ENCODE measurements around the gene PPIP5K2. TPM values are rescaled to one million over a fixed set of nuclear protein-coding genes. Genes with fewer than 3 reads are reported as not detected.
"Not testable (repeated sequence)": the region's sequence is repeated elsewhere in the genome, so short reads cannot be mapped to it uniquely, and the experiment has no call there.

The PPIP5K2 gene
- total RNA-seq, 1 donor from 2014 or later = 44.1 TPM

- no peak overlapping the region for H3K4me3 Mint-ChIP-seq (ENCODE audit: low read depth)
- peaks cover 40% of the 10 kb centered on the region for H3K36me3 Mint-ChIP-seq (ENCODE audit: low read depth)
- peaks cover 12% of the 10 kb centered on the region for H3K4me1 Mint-ChIP-seq (ENCODE audit: low read depth)
- H3K27me3 Mint-ChIP-seq (ENCODE audit: low read depth) = no peaks in the 10 kb centered on the region
- intact Hi-C loops (cut with micrococcal nuclease) = no loop called here
- H3K27ac Mint-ChIP-seq = no peak overlapping the region
- DNase-seq (ENCODE audit: low spot score) = no peak
- no peaks in the 10 kb centered on the region for H3K9me3 Mint-ChIP-seq
Observed at GRCh38 chr5:103186152-103186551, 66.1 kb downstream of the PPIP5K2 start.

GRCh38 chr5:103188436-103188835 lies 68.3 kb downstream of the PPIP5K2 start:
- Mint-ChIP-seq H3K4me3 (ENCODE audit: low read depth) (no peak overlapping the region), H3K36me3 (ENCODE audit: low read depth) (peaks cover 32% of the 10 kb centered on the region), H3K27me3 (ENCODE audit: low read depth) (no peaks in the 10 kb centered on the region), H3K9me3 (no peaks in the 10 kb centered on the region), H3K4me1 (ENCODE audit: low read depth) (peaks cover 12% of the 10 kb centered on the region), H3K27ac (peak overlapping the region; percentile 5)
- intact Hi-C loops (cut with micrococcal nuclease) = no loop called here
- DNase-seq (ENCODE audit: low spot score) = no peak

DNA sequence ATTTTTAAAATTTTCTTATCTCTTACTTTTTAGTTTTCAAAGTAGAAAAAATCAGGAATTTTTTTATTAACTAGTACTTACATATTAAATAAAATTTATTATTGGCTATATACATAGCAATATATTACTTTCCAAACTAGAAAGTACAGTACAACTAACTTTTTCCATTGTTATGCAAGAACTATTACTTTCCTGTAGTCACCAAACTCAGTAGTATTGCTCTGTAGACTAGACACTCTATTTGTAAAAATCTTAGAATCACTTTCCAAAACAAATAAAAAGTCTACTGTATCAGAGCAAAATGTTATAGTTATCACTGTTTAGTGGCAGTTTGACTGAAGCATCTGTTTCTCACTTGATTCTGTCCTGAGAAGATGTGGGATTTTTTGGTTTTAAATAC lies 83.1 kb downstream of the PPIP5K2 start:
- Mint-ChIP-seq H3K36me3 (ENCODE audit: low read depth) (peaks cover 71% of the 10 kb centered on the region), H3K4me3 (ENCODE audit: low read depth) (no peak overlapping the region), H3K27me3 (ENCODE audit: low read depth) (no peaks in the 10 kb centered on the region), H3K27ac (no peak overlapping the region), H3K9me3 (peaks cover 13% of the 10 kb centered on the region), H3K4me1 (ENCODE audit: low read depth) (peaks cover 20% of the 10 kb centered on the region)
- no peak for DNase-seq (ENCODE audit: low spot score)
- intact Hi-C loops (cut with micrococcal nuclease) = no loop called here

GRCh38 chr5:103204990-103205389 lies 84.9 kb downstream of the PPIP5K2 start:
- DNase-seq (ENCODE audit: low spot score); H3K27me3 Mint-ChIP-seq (ENCODE audit: low read depth); H3K4me3 Mint-ChIP-seq (ENCODE audit: low read depth); H3K9me3 Mint-ChIP-seq; H3K27ac Mint-ChIP-seq; intact Hi-C loops (cut with micrococcal nuclease): not testable (repeated sequence)
- Mint-ChIP-seq H3K4me1 (ENCODE audit: low read depth) (peaks cover 17% of the 10 kb centered on the region), H3K36me3 (ENCODE audit: low read depth) (peaks cover 57% of the 10 kb centered on the region)

- H3K36me3 Mint-ChIP-seq (ENCODE audit: low read depth) = peaks cover 46% of the 10 kb centered on the region
- H3K27me3 Mint-ChIP-seq (ENCODE audit: low read depth) = no peaks in the 10 kb centered on the region
- intact Hi-C loops (cut with micrococcal nuclease) = no loop called here
- H3K9me3 Mint-ChIP-seq = no peaks in the 10 kb centered on the region
- DNase-seq (ENCODE audit: low spot score) = no peak
- H3K4me1 Mint-ChIP-seq (ENCODE audit: low read depth) = peaks cover 16% of the 10 kb centered on the region
- H3K4me3 Mint-ChIP-seq (ENCODE audit: low read depth) = no peak overlapping the region
- H3K27ac Mint-ChIP-seq = no peak overlapping the region
Observed at GRCh38 chr5:103205991-103206700, 86.0 kb downstream of the PPIP5K2 start.

DNA sequence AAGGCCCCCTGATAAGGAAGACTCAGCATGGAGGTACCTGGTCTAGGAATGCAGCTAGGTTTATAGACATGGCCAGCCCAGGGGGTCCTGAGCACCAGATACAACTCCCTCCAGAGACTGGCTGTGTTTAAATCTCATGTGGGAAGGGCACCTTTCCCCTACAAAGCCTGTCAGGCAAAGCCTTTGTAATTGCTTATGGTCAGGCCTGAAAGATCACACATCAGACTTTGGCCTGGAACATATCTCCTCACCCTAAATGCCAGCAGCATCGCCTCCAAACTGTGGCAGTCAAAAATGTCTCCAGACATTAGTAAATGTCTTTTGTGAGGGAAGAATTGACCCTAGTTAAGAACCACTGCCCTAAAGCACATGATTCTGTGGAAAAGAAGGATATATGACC lies 86.9 kb downstream of the PPIP5K2 start:
- no peaks in the 10 kb centered on the region for H3K9me3 Mint-ChIP-seq
- no peak overlapping the region for H3K27ac Mint-ChIP-seq
- no peak overlapping the region for H3K4me3 Mint-ChIP-seq (ENCODE audit: low read depth)
- H3K36me3 Mint-ChIP-seq (ENCODE audit: low read depth) = peaks cover 40% of the 10 kb centered on the region
- intact Hi-C loops (cut with micrococcal nuclease) = no loop called here
- H3K4me1 Mint-ChIP-seq (ENCODE audit: low read depth) = peaks cover 23% of the 10 kb centered on the region
- no peak for DNase-seq (ENCODE audit: low spot score)
- no peaks in the 10 kb centered on the region for H3K27me3 Mint-ChIP-seq (ENCODE audit: low read depth)

- DNase-seq (ENCODE audit: low spot score) = no peak
- H3K9me3 Mint-ChIP-seq = no peaks in the 10 kb centered on the region
- intact Hi-C loops (cut with micrococcal nuclease) = no loop called here
- H3K27ac Mint-ChIP-seq = peak overlapping the region; percentile 72
- H3K36me3 Mint-ChIP-seq (ENCODE audit: low read depth) = peaks cover 41% of the 10 kb centered on the region
- no peaks in the 10 kb centered on the region for H3K27me3 Mint-ChIP-seq (ENCODE audit: low read depth)
- H3K4me3 Mint-ChIP-seq (ENCODE audit: low read depth) = no peak overlapping the region
- H3K4me1 Mint-ChIP-seq (ENCODE audit: low read depth) = peaks cover 27% of the 10 kb centered on the region
Observed at GRCh38 chr5:103207653-103208052, 87.6 kb downstream of the PPIP5K2 start.

GRCh38 chr5:103208460-103208859 lies 88.4 kb downstream of the PPIP5K2 start:
- H3K4me3 Mint-ChIP-seq (ENCODE audit: low read depth) = no peak overlapping the region
- intact Hi-C loops (cut with micrococcal nuclease) = no loop called here
- H3K27me3 Mint-ChIP-seq (ENCODE audit: low read depth) = no peaks in the 10 kb centered on the region
- peak overlapping the region; percentile 2 for H3K27ac Mint-ChIP-seq
- H3K9me3 Mint-ChIP-seq = no peaks in the 10 kb centered on the region
- H3K36me3 Mint-ChIP-seq (ENCODE audit: low read depth) = peaks cover 38% of the 10 kb centered on the region
- H3K4me1 Mint-ChIP-seq (ENCODE audit: low read depth) = peaks cover 27% of the 10 kb centered on the region
- DNase-seq (ENCODE audit: low spot score) = no peak

DNA sequence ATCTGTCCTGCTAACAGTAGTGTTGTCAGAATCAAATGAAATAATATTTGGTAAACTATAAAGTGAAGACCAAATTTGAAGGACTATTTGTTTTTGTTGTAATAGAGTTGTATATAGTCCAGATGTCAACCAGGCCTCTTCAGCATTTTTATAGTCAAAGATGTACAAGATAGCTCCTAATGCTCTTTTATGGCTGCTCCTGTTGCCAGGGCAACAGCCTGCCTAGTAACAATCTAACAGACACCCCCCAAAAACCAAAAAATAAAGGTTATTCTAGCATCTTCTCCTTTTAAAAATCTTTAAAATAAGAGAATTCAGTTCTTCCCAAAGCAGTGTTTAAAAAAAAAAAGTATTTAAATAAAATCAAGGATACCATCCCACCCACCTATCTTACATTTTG lies 89.0 kb downstream of the PPIP5K2 start:
- H3K9me3 Mint-ChIP-seq = no peaks in the 10 kb centered on the region
- H3K4me3 Mint-ChIP-seq (ENCODE audit: low read depth) = no peak overlapping the region
- intact Hi-C loops (cut with micrococcal nuclease) = no loop called here
- H3K36me3 Mint-ChIP-seq (ENCODE audit: low read depth) = peaks cover 32% of the 10 kb centered on the region
- H3K27me3 Mint-ChIP-seq (ENCODE audit: low read depth) = no peaks in the 10 kb centered on the region
- no peak overlapping the region for H3K27ac Mint-ChIP-seq
- DNase-seq (ENCODE audit: low spot score) = no peak
- peaks cover 27% of the 10 kb centered on the region for H3K4me1 Mint-ChIP-seq (ENCODE audit: low read depth)

DNA sequence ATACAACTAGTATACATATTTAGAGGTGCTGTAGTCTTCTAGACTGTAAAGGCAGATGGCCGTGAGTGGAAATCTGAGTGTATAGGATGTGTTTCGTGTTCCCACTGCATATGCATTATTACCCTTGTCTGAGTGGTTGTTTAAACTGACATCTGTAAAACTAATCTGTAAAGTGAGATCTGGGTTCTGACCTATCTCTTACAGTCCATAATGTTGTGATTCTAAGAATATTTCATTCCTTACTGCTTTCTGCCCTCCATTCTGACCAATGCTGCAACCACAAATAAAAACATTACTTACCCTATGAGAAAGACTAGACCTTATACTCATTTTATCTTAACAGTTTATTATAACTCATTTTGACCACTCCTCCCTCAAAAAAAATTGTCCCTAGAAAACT lies 90.9 kb downstream of the PPIP5K2 start:
- no peaks in the 10 kb centered on the region for H3K9me3 Mint-ChIP-seq
- DNase-seq (ENCODE audit: low spot score) = no peak
- H3K27ac Mint-ChIP-seq = no peak overlapping the region
- intact Hi-C loops (cut with micrococcal nuclease) = no loop called here
- H3K27me3 Mint-ChIP-seq (ENCODE audit: low read depth) = no peaks in the 10 kb centered on the region
- H3K4me1 Mint-ChIP-seq (ENCODE audit: low read depth) = peaks cover 27% of the 10 kb centered on the region
- peaks cover 22% of the 10 kb centered on the region for H3K36me3 Mint-ChIP-seq (ENCODE audit: low read depth)
- H3K4me3 Mint-ChIP-seq (ENCODE audit: low read depth) = no peak overlapping the region

DNA sequence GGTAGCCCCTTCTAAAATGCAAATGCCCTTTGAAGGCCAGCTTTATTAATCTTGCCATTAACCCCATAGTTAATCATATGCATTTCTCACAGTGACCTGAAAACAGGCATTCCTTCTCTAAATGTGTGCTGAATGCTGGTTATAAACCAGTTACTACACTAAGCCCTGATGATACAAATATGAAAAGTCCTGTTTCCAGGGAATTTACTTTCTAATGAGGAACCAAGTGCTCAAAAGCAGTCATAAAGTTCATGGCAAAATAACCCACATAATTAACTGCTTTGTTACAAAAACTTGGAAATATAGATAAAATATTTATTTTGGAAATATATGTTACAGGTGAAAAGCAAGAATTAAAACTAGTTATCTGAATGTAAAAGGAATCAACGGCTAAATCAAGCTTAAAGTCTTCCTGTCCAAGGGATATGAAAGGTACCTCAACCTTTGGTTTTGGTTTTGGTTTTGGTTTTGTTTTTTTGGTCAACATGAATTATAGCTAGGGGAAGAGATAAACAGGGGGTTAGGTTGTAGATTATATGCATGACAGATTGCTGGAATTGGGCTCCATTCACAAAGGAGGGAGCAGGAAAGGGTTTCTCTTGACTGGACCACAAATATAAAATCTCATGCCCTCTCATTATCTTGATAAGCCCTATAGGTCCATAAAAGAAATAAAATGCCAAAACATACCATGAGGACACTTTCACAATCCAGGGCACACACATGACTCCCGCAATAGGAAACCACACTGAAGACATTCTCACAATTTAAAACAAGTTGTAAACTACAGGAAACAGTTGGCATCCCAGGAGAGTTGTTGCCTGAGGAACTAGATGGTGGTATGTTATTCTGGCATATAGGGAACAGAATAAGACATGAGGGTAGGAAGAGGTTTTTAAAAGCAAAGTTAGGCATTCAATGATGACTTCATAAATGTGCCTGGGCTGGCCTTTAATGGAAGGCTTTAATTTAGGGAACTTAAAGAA lies 91.8 kb downstream of the PPIP5K2 start:
- Mint-ChIP-seq H3K27ac (peak overlapping the region; percentile 21), H3K9me3 (no peaks in the 10 kb centered on the region), H3K27me3 (ENCODE audit: low read depth) (no peaks in the 10 kb centered on the region), H3K4me3 (ENCODE audit: low read depth) (no peak overlapping the region), H3K36me3 (ENCODE audit: low read depth) (peaks cover 14% of the 10 kb centered on the region), H3K4me1 (ENCODE audit: low read depth) (peaks cover 29% of the 10 kb centered on the region)
- intact Hi-C loops (cut with micrococcal nuclease) = no loop called here
- DNase-seq (ENCODE audit: low spot score) = no peak

DNA sequence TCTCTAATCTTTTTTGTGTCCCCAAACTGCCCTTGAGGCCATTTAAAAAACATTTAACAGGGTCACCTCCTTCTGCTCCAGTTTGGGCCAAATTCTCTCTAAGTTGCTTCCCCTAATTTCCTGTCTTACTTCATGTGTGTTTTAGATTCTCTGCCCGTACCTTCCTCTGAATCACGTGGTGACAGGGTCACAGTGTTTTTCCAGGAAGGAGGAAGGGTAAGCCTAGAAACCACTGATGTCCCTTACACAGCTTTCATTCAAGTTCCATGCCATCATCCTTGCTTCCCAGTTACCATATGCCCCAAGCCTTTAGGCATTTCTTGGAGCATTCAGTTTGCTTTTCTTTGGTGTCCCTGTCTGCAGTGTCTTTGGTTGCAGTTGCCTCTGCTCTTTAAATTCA lies 96.0 kb downstream of the PPIP5K2 start:
- DNase-seq (ENCODE audit: low spot score) = no peak
- peaks cover 15% of the 10 kb centered on the region for H3K4me1 Mint-ChIP-seq (ENCODE audit: low read depth)
- peak overlapping the region; percentile 45 for H3K27ac Mint-ChIP-seq
- no peaks in the 10 kb centered on the region for H3K9me3 Mint-ChIP-seq
- H3K27me3 Mint-ChIP-seq (ENCODE audit: low read depth) = no peaks in the 10 kb centered on the region
- no peak overlapping the region for H3K4me3 Mint-ChIP-seq (ENCODE audit: low read depth)
- intact Hi-C loops (cut with micrococcal nuclease) = no loop called here
- H3K36me3 Mint-ChIP-seq (ENCODE audit: low read depth) = peaks cover 10% of the 10 kb centered on the region

- H3K27ac Mint-ChIP-seq = no peak overlapping the region
- H3K9me3 Mint-ChIP-seq = no peaks in the 10 kb centered on the region
- H3K4me3 Mint-ChIP-seq (ENCODE audit: low read depth) = no peak overlapping the region
- peaks cover 10% of the 10 kb centered on the region for H3K4me1 Mint-ChIP-seq (ENCODE audit: low read depth)
- H3K27me3 Mint-ChIP-seq (ENCODE audit: low read depth) = no peaks in the 10 kb centered on the region
- H3K36me3 Mint-ChIP-seq (ENCODE audit: low read depth) = peaks cover 10% of the 10 kb centered on the region
- intact Hi-C loops (cut with micrococcal nuclease) = no loop called here
- no peak for DNase-seq (ENCODE audit: low spot score)
Observed at GRCh38 chr5:103216697-103217096, 96.6 kb downstream of the PPIP5K2 start.

All from activated T-helper 2 cell treated with anti-CD3 and anti-CD28 coated beads, Interferon-gamma antibody, Interleukin-2, Interleukin-4, amounts not matched to agents 10 μg/mL and 5 μg/mL and 100 μg/mL, durations not matched to agents 14 hours and 24 hours and 36 hours (primary cell).